Coronary artery (tissue), 2 donors: ENCODE measurements around the gene KDM5B.

ENCODE experiments used
- DNase-seq: peaks from one replicate; pipeline ENCODE4 v3.0.0-alpha.2; 2017; ENCODE audit warnings: low spot score
- H3K27ac ChIP-seq, 2 donors: fragments of 200-600 bp; sonication (generic); one replicate each; pipeline ENCODE4 v1.5.1; 2016 to 2019
- H3K4me3 ChIP-seq: fragments of 200-600 bp; sonication (generic); 2 replicates; pipeline ENCODE4 v1.5.1; 2016; ENCODE audit warnings: mild to moderate bottlenecking, moderate library complexity
- CTCF ChIP-seq: fragments of 200-600 bp; sonication (generic); IDR thresholded peaks from one replicate; pipeline ENCODE4 v1.5.1; 2019; ENCODE audit warnings: antibody characterized with exemption

The KDM5B gene

GRCh38 chr1:202713110-202713509 lies 95.1 kb downstream of the KDM5B start:
- Histone ChIP-seq H3K27ac (no peak overlapping the region), H3K4me3 (no peak overlapping the region)
- no peak for TF ChIP-seq CTCF
- no peak for DNase-seq

- H3K27ac ChIP-seq = no peak overlapping the region
- no peak for TF ChIP-seq CTCF
- H3K4me3 ChIP-seq = no peak overlapping the region
- no peak for DNase-seq
Observed at GRCh38 chr1:202711949-202712635, 96.1 kb downstream of the KDM5B start.

- DNase-seq = no peak
- Histone ChIP-seq H3K4me3 (peak within 1 kb of the TSS; percentile 63), H3K27ac (no peak within 1 kb of the TSS)
- no peak for TF ChIP-seq CTCF
Observed at GRCh38 chr1:202710070-202711045, 97.9 kb downstream of the KDM5B start, which contains the start of gene SYT2. TSS of gene SYT2 (minus strand) at chr1:202710454. CDS start at chr1:202605772, 104,682 bp downstream.

- no peak for DNase-seq
- TF ChIP-seq CTCF = no peak
- Histone ChIP-seq H3K4me3 (peak overlapping the region; percentile 63), H3K27ac (no peak overlapping the region)
Observed at GRCh38 chr1:202709276-202710041, 98.8 kb downstream of the KDM5B start.

- H3K27ac ChIP-seq = no peak overlapping the region
- DNase-seq = no peak
- no peak for TF ChIP-seq CTCF
- H3K4me3 ChIP-seq = no peak overlapping the region
Observed at GRCh38 chr1:202708456-202709275, 99.6 kb downstream of the KDM5B start.

- TF ChIP-seq CTCF = no peak
- no peak overlapping the region for H3K4me3 ChIP-seq
Observed at GRCh38 chr1:202706851-202707250, 101.4 kb downstream of the KDM5B start.

More at GRCh38 chr1:202706851-202707250, 101.4 kb downstream of the KDM5B start:
- no peak overlapping the region for H3K27ac ChIP-seq
- no peak for DNase-seq
